Stimulated activated CD4-positive, alpha-beta T cell treated with anti-CD3 and anti-CD28 coated beads, Interleukin-1b, Interleukin-23, amount 100 ng/mL, for 4 hours (primary cell): ENCODE data around the gene MARK1.
"Not testable (repeated sequence)": the region's sequence is repeated elsewhere in the genome, so short reads cannot be mapped to it uniquely, and the experiment has no call there.

Source experiments
- DNase-seq, 2 donors: peaks; one replicate each; pipeline ENCODE4 v3.0.0-alpha.2; 2020; ENCODE audit warnings: low read depth in 2 of 2

The MARK1 gene

DNA sequence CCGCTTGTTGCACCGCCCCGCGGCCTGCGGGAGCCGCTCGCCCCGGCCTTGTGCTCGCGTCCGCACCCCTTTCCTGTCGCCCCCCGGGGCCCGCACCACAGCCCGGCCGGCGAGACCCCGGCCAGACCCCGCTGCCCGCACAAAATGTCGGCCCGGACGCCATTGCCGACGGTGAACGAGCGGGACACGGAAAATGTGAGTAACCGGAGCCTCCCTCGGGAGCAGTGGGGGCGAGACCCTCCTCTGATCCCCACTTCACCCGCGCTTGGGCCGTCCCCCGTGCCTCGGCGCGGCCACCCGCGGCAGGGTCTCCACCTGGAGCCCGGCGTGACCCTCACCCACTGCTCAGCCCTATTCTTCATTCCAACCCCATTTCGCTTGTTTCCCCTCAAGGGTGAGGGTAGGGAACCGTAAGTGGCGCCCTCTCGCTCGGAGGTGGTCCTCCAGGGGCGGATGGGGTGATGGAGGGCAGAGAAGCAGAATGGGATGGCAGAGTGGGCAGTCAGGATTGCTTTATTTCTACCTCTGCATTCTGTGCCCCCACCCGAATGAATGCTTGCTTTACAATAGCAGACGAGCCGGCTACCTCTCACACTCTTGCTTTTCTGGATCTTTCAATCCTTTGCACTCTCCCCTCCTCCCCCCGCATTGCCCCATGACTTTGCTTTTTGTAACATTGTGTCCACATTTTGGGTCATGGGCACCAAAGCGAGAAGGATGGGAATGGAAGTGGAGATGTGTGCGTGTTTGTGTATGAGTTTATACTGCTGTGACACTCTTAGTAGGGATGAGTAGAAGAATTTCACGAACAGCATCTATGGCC is 954 bp downstream of the MARK1 start:
- no peak for DNase-seq

DNA sequence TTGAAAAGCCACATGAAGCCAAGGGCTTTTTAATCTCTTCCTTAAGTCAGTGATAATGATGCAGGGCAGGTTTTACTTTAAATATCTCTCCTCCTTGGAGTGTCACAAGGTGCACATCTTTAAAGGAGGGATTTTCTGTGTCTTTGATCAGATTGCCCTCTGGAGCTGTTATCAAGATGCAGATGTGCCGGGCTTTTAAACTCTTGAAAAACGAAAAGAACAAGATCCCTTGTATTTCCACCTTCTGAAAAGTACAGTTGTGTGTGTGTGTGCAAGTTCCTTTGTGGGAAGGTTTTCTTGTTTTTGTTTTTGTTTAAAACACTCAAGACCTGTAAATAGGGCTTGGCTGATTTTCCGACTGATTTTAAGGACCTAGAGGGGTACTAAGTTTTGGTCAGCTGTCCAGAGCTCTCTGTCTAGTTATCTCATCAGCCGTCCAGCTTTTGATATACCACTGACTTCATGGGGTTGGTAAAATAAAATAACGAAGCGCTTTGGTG is 1.6 kb downstream of the MARK1 start:
- no peak for DNase-seq

DNA sequence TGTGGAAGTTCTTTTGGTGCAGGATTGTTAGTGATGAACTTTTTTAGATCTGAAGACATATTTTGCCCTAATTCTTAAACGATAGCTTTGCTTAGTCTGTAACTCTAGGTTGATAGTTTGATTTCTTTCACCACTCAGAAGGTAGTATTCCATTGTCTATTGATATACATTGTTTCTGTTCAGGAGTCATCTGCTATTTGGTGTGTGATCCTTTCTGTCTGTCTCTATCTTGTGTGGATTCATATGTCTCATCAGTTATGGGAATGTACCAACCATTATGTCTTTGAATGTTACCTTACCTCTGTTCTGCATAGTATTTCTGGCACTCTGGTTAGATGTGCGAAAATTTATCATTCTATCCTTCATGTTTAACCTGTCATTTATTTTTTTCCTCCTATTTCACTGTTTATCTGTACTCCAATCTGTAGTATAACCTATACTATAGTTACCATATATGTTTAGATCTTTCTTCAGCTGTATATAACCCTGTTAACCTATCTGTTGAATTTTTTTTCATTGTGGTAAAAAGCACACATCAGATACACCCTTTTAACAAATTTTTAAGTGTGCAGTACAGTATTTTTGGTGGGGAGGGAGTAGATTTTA is 5.7 kb downstream of the MARK1 start:
- no peak for DNase-seq

DNA sequence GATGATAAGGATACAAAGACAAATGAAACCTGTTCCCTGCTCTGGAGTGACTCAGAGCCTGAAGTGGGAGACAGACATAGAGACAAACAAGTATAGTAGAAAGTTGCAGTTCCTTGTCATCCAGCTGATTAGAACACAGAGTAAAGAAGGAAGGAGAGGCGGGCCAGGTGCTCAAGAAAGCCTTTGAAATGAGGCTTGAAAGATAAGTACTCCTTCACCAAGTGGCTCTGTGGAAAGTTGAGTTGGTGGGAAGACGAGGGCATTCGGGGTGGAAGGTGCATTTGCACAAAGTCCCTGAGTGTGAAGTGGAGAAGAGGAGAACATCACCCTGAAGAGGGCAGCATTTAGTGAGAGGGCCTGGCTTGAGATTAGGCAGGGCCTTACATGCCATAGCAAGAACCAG is 17.0 kb downstream of the MARK1 start:
- DNase-seq = no peak

DNA sequence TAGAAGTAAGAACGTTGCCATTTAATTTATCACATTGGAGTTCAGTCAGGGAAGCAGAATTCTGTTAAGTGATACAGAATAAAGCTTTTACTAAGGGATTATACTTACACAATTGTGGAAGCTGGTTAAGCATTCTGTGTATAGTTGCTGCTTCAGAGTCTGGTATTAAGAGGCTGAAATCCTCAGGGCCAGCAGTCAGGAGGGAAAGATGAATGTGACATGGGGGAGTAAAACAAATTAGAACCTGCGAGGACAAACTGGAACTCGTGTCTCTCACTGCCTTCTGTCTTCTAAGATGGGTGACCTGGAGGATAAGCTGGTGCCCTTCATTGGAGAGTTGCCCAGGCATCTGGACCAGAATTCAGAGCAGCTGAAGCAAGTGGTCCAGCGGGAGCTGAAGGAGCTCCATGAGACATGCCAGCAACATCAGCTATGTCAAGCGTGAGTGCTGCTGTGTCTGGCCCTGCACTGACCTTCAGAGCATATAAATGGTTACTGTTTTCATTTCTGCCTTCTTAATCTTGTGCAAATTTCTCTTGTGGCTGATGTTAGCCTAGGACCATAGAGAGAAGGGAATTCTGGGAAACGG is 23.0 kb downstream of the MARK1 start:
- DNase-seq = no peak

DNA sequence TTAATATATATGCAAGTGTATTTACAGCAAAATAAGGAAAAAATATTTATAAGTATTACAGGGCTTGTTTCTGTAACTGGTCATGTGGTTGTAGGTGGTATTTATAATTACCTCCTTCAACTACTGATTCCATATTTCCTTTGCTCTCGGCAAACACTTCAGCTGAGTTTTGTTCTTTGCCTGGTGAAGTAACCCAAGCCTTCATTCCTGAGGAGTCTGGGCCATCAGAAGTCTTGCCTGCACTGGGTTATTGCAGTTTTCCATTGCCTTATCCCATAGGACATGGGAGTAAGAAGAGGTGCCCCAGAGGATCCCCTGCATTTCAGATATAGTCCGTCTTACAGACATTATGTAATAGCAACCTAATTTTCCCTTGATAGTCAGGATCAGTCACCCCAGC is 23.8 kb downstream of the MARK1 start:
- DNase-seq = no peak

DNA sequence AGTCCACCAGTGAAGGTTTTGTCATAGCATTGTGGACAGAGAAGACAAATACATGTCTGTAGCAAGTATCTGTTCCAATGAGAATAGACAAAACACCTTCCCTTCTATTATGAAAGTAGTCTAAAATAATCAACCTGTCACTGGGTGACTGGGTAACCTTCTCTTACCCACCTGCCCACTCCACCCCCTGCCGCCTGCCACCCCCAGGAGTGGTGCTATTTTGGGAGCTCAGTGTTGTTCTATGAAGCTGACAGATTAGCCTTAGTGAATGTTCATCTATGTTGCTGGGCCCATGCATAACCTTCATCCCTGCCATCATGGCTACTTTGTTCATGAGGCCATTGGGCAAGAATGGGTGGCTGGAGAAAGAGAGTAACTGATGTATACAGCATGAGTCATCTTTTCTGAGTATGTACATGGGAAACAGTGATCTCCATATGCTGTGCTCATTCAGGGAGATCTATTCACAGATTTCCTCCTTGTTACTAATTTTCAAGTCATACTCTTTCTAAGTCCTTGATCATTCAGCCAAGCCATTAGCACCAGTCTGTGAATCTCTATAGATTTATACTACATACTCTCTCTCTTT is 24.8 kb downstream of the MARK1 start:
- no peak for DNase-seq

DNA sequence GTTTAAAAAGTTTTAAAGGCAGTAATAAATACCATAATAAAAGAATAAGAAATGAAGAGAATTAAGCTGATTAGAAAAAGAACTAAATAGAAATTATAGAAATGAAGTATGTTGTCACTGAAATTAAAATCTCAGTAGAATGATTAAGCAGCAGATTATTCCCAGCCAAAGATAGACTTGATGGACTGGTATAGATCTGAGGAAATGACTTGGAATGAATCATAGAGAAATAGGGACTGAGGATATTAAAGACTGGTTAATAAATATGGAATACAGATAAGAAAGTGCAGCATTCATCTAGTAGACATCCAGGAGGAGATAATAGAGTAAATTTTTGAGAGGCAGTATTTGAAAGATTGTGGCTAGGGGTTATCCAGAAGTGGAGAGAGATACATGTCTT is 28.7 kb downstream of the MARK1 start:
- DNase-seq = no peak

DNA sequence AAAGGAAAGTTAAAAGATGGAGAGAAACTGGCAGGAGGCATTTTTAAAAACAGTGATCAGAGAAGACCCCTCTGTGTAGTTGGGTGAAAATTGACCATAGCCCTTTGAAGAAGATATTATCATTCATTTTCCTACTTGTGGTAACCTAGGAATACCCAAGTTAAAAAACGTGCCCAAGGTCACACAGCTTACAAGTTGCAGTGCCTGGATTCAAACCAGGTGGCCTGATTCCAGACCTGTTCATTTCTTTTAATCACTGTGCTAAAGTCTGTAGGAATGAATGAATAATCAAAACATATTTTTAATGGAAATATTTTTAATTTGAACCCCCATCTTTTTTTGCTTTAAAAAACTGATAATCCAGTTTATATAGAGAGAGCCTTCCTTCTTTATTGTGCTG is 35.6 kb downstream of the MARK1 start:
- no peak for DNase-seq

DNA sequence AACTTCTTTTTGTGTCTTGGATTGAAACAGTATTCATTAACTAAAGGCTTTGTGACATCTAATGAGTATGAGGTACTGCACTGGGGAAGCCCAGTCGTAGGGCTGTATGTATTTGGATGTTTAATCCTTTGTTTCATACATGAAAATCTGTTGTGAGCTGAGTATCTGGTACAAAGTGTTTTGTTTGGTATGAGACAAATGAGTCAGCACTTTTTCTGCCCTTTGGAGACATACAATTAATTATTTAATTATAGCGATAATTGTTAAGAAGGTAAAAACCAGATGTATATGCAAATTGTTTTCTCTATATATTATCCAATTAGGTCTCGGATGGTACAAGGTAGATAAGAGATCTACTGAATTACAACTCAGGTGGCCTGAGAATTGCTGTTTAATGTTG is 36.3 kb downstream of the MARK1 start:
- DNase-seq = no peak

DNA sequence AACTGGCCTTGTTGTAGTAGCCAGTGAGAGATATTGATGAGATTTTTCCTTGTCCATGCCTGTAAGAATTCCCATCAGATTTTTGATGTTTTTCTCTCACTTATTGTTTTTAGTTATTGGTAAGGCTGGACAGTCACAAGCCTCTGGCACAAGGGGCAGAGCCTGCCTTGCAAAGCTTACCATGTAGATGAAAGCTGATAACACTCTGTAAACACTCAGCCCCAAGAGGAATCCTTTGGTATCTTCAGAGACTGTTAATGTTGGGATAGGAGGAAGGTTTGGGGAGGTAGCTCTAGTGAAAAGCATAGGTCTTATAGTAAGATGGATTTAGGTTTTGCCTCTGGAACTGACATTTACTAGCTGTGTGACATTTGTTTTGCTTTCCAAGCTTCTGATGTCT is 37.7 kb downstream of the MARK1 start:
- DNase-seq = no peak

DNA sequence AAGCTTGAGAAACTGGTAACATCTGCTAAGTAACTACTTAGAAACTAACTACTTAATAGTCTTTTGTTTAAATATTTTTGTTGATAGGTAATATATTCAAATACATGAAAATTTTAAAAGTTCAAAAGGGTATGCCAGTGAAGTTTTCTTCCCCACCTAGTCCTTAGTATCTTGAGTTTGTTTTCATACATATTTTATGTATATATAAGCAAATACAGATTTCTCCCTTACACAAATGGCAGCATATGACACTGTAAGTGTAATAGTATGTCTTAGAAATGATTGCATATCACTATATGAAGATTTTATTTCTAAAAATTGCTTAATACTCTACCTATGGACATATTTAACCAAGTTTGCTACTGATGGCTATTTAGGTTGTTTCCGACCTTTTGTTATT is 38.9 kb downstream of the MARK1 start:
- DNase-seq = no peak

DNA sequence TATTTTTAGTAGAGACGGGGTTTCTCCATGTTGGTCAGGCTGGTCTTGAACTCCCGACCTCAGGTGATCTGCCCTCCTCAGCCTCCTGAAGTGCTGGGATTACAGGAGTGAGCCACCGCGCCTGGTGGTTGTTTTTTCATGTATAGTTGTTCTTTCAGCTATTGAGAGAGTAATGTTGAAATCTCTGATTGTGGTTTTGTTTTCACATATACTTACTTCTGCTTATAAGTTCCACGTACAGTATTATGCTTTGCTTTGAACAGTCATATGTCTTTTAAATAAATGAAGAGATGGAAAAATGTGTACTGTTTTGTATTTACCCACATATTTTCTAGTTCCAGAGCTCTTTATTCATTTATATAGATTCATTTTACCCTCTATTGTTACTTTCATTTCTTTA is 44.5 kb downstream of the MARK1 start:
- DNase-seq = no peak

DNA sequence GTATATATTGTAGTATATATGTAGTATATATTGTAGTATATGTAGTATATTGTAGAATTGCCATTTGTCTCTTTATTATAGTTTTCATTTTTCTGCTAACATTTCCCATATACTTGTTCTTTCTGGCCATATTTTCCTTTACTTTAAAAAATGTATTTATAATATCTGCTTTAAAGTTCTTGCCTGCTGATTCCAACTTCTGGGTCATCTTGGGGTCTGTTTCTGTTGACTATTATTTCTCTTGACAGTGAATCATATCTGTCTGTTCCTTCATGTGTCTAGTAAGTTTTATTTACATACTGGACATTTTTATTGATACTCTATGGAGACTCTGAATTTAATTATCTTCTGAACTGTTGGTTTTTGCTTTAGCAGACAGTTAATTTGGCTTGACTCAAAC is 45.9 kb downstream of the MARK1 start:
- DNase-seq = no peak

DNA sequence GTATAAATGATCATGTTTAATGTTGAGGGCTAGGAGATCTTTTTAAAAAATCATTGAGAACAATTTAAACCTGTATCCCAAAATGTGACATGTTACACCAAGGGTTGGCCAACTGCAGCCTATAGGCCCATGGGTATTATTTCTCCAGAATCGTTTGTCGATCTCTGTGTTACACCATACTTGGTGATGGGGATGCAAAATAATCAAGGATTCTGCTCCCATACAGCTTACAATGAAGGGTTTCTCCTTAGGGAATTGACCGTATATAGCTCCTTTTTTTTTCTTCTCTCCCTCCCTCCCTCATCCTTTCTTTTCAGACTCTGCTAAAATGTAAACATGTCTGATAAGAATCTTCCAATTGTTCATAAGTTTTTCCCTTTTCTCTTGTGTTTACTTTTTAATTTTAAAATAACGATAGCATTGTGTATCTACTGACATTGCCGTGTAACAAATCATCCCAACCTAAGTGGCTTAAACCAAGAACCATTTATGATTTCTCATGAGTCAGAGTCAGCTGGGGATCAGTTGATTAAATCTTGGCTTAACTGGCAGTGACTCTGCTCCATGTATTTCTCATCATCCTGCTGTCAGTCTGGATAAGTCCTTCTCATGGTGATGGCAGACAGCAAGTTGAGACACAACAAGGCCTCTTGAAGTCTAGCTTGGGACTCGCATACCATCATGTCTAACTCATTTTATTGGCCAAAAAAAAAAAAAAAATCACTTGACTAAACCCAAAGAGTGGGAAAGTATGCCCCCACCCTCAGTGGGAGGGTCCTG is 48.0 kb downstream of the MARK1 start:
- DNase-seq = no peak

DNA sequence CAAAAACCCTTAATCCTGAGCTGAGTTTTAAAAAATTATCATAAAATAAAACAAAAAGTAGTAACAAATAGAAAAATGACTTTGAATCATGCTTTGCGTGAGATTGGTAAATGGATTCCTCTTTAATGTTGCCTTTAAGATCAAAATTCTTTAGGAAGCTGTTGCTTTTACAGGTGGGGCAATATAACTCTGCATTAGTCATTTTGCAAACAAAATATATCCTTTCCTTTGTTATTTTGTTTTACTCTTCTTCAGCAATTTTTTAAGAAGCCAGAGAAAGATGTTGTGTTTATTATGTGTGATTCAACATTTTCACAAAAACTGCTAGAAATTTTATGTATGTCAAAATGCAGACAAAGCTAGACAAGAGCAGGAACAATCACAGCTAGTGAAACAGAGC is 50.0 kb downstream of the MARK1 start:
- DNase-seq = no peak

DNA sequence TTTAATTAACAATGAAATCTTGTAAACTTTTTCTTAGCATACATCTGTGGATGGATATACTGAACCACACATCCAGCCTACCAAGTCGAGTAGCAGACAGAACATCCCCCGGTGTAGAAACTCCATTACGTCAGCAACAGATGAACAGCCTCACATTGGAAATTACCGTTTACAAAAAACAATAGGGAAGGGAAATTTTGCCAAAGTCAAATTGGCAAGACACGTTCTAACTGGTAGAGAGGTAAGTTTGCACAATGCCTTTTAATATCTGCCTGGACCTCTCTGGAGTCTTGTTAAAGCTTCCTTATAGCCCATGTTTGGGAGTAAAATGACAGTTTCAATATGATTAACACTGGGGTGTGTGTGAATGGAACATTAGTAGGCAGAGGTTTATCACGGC is 51.4 kb downstream of the MARK1 start:
- DNase-seq = no peak

DNA sequence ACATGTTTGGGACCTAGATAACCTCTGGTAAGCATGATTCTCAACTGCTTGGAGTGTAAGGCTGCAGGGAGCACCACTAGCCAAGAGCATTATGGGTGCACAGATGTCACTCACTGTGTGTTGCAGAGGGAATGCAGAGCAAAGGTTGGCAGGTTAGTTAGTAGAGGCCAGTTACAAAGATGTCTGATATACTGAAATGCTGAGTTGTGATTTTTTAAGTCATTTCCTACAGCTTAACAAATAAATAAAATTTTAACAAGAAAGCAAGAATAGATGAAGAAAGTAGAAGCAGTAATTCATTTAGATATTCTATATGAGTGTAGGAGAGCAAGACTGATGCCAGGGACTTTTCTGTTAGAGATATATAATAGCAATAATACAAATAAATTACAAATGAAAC is 64.8 kb downstream of the MARK1 start:
- DNase-seq = no peak

DNA sequence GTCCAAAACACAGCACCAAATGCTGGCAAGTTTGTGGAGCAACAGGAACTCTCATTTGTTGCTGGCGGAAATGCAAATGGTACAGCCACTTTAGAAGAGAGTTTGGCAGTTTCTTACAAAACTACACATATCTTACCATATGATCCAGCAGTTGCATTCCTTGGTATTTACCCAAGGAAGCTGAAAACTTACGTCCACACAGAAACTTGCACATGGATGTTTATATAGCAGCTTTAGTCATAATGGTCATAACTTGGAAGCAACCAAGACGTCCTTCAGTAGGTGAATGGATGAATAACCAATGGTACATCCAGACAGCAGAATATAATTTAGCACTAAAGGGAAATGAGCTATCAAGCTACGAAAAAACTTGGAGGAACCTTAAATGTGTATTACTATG is 66.4 kb downstream of the MARK1 start:
- no peak for DNase-seq

DNA sequence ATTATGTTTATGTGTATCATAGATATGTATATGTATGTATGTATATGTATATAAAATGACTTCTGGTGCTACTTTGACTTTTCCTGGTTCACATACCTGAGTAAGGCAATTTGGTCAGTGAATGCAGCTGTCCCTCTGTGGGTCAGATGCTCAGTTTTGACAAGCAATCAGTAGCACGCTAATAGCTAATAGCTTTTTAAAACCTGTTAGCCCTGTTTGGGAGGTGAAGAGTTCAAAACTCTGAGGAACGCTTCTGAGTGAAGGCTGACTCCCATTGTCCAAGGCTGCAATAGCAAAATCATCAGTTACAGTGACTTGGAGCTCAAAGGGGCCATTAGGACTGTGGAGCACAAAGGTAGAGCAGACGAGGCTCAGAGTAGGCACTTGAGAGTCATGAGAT is 67.2 kb downstream of the MARK1 start:
- no peak for DNase-seq

DNA sequence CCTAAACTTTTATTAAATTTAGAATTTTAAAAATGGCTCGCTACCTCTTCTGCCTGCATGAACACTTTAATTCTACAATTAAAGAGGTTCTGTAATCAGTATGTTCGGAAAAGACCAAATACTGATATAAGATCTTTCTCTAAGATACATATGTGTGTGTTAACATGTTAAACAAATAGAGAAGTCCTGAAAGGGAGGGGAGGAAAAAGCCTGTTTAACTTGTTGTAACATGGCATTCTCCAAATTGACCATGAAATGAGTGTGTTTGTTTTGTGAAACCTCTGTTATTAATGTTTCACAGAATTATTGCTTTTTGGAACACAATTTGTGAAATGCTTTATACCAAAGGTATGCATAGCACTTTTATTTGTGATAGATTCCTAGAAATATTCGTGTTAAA is 77.0 kb downstream of the MARK1 start:
- no peak for DNase-seq

DNA sequence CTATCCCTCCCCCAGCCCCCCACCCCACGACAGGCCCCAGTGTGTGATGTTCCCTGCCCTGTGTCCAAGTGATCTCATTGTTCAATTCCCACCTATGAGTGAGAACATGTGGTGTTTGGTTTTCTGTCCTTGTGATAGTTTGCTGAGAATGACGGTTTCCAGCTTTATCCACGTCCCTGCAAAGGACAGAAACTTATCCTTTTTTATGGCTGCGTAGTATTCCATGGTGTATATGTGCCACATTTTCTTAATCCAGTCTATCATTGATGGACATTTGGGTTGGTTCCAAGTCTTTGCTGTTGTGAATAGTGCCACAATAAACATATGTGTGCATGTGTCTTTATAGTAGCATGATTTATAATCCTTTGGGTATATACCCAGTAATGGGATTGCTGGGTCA is 77.7 kb downstream of the MARK1 start:
- not testable (repeated sequence) for DNase-seq
